Large intestine (tissue), 12 donors: Measurements from ENCODE around the gene DRICH1. TPM values are rescaled to one million over a fixed set of nuclear protein-coding genes. Genes with fewer than 3 reads are reported as not detected.
A peak's percentile ranks its signal among the peaks of the same experiment; 100 is the strongest.
"Not testable (repeated sequence)": the region's sequence is repeated elsewhere in the genome, so short reads cannot be mapped to it uniquely, and the experiment has no call there.

Experiments used
- DNase-seq, 2 donors: peaks; one replicate each; pipeline versions ENCODE4 v3.0.0 to v3.0.0-alpha.2; 2013
- H3K27ac ChIP-seq: one replicate; pipeline ENCODE4 v1.5.1; 2013; ENCODE audit warnings: low read length
- H3K27me3 ChIP-seq: 2 replicates; pipeline ENCODE4 v1.6.1; 2013; ENCODE audit warnings: low read length; ENCODE audit not compliant: control insufficient read depth, insufficient read depth
- H3K36me3 ChIP-seq: 2 replicates; pipeline ENCODE4 v1.6.1; 2013; ENCODE audit warnings: low read length; ENCODE audit not compliant: control insufficient read depth, insufficient read depth
- H3K4me1 ChIP-seq: one replicate; pipeline ENCODE4 v1.6.1; 2013; ENCODE audit warnings: low read length; ENCODE audit not compliant: control insufficient read depth, insufficient read depth
- H3K4me3 ChIP-seq: one replicate; pipeline ENCODE4 v1.5.1; 2013; ENCODE audit warnings: low read length
- H3K9me3 ChIP-seq: one replicate; pipeline ENCODE4 v1.6.1; 2013; ENCODE audit warnings: mild to moderate bottlenecking, low read depth, low read length, moderate library complexity; ENCODE audit not compliant: control insufficient read depth
- WGBS: methylation state at CpG from one replicate; pipeline ENCODE4 v1.1.5; 2013; ENCODE audit warnings: low lambda C conversion rate; ENCODE audit not compliant: insufficient coverage; 5-methylcytosine and 5-hydroxymethylcytosine counted together
- long read RNA-seq, 11 donors: transcript quantifications; one replicate each; lab custom pipeline, GENCODE V29; 2026
- polyA plus RNA-seq: library from polyadenylated mRNA; unstranded; fragments of 120-200 nt; gene quantifications from one replicate; pipeline ENCODE4 v1.2.1, GENCODE V29; 2013

DRICH1 gene
- polyA plus RNA-seq: 1.3 TPM
- long read RNA-seq, donor 1: 0 reads
- long read RNA-seq, donor 2: 0 reads
- long read RNA-seq, donor 3: 0 reads
- long read RNA-seq, donor 4: 0 reads
- long read RNA-seq, donor 5: 0 reads
- long read RNA-seq, donor 6: 0 reads
- long read RNA-seq, donor 7: 0 reads
- long read RNA-seq, donor 8: 0 reads
- long read RNA-seq, donor 9: 0 reads
- long read RNA-seq, donor 10: 0 reads
- long read RNA-seq, donor 11: 0 reads

DNA sequence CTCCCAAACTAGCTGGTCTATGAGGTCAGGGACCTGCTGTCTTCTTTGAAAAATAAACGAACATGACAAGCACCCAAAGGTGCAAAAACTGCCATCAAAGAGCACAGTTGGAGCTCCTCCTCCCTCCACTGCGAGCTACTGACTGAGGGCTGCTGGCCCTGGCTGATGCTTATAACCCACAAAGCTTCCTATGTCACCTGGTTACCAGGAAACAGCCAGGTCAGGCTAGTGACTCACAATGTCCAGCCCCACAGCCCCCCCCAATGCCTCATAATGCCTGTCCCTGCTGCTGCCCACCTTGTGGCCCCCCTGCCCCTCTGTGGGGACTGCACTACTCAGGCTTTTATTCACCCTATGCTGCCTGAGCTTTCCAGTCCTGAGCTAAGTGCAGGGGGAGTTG lies at the start of gene DRICH1:
Gene DRICH1 (minus strand): TSS at position 144 of the 400 bp plus-strand sequence. CDS start 298 bp downstream, outside the sequence.
- H3K4me1 ChIP-seq: peaks cover 8% of the 10 kb centered on the region
- no peak within 1 kb of the TSS for H3K4me3 ChIP-seq
- H3K27ac ChIP-seq: no peak within 1 kb of the TSS
- H3K36me3 ChIP-seq: no peaks in the 10 kb centered on the region
- no peaks in the 10 kb centered on the region for H3K27me3 ChIP-seq
- no CpG with 5 or more reads among the region's 2 CpGs for WGBS
- no peaks in the 10 kb centered on the region for H3K9me3 ChIP-seq
- DNase-seq: no peak

DNA sequence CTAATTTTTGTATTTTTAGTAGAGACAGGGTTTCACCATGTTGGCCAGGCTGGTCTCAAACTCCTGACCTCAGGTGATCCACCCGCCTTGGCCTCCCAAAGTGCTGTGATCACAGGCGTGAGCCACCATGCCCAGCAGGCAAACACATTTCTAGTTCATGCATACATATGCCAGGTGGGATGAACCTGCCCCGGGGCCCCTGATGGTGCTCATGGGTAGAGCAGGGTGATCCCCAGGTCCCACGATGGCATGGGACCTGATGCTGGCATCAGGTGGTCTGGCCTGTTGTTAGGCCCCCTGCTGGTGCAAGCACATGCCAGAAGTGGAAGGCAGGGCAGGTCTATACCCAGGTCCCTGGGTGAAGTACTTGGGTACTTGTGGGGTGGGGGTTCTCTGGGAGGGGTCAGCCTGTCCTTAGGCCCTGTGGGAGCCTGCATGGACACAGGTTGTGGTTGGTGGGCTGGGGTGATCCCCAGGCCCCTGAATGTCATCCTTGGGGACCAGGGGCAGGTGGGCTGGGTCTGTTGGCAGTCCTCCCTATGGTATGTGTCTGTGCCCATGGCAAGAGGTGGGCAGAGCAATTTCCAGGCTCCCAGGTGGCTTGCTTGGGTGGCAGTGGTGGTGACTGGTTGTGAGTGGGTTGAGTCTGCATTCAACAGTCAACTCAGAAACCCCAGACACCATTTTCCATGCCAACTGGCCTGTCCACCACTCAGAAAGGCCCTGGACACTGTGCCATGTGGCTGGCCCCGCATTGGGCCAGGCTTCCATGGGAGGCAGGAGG lies 49.1 kb upstream of the DRICH1 start:
- WGBS: no CpG with 5 or more reads among the region's 5 CpGs
- Histone ChIP-seq H3K4me3 (no peak overlapping the region), H3K9me3 (no peaks in the 10 kb centered on the region), H3K27ac (no peak overlapping the region), H3K36me3 (peaks cover 28% of the 10 kb centered on the region), H3K4me1 (peaks cover 7% of the 10 kb centered on the region), H3K27me3 (no peaks in the 10 kb centered on the region)
- no peak for DNase-seq

GRCh38 chr22:23678133-23678532 lies 46.0 kb upstream of the DRICH1 start:
- Histone ChIP-seq H3K4me3 (no peak overlapping the region), H3K4me1 (peaks cover 18% of the 10 kb centered on the region), H3K36me3 (peaks cover 20% of the 10 kb centered on the region), H3K9me3 (no peaks in the 10 kb centered on the region), H3K27me3 (no peaks in the 10 kb centered on the region), H3K27ac (no peak overlapping the region)
- no CpG with 5 or more reads among the region's 6 CpGs for WGBS
- no peak for DNase-seq

GRCh38 chr22:23677701-23677995 lies 45.5 kb upstream of the DRICH1 start:
- Histone ChIP-seq H3K36me3 (peaks cover 15% of the 10 kb centered on the region), H3K27me3 (no peaks in the 10 kb centered on the region), H3K4me1 (peaks cover 18% of the 10 kb centered on the region), H3K27ac (no peak overlapping the region), H3K9me3 (no peaks in the 10 kb centered on the region), H3K4me3 (no peak overlapping the region)
- DNase-seq: no peak
- no CpG with 5 or more reads among the region's 6 CpGs for WGBS

DNA sequence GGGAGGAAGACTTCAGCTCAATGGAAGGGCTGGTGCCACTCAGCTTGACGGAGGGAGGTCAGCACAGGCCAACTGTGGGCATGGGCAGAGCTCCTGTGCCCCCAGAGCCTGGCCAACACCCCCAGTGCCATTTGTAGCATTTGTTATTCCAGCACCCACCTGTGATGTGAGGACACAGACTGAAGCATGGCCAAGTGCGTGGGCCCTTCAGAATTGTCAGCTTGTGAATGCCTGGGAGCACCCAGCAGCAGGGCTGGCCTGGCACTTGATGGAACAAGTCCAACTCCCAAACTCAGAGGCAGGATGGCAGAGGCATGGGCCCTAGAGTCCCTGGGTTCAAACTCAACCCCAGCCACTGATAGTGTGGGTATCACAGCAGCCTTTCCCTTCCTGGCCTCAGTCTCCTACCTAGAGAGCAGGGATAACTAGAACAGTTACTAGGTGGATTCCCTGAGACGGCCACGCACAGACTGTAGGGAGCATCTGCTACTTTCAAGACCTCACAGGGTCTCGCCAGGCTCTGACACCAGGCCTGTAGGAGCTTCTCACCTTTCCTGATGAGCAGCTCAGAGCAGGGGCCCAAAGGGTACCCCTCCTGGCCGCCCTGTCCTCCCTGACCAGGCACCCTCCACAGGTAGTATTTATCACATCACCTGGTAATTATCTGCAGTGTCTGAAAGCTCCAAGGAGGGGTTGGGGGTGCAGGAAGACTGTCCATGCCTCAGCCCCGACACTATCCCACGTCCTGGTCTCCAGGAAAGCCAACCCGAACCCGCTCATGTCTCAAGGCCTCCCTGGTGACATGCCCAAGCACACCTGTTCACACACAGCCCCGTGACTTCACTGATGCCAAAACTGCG lies 45.0 kb upstream of the DRICH1 start:
- H3K27ac ChIP-seq, H3K4me3 ChIP-seq, H3K27me3 ChIP-seq, DNase-seq, H3K9me3 ChIP-seq: not testable (repeated sequence)
- Histone ChIP-seq H3K4me1 (peaks cover 18% of the 10 kb centered on the region), H3K36me3 (peaks cover 14% of the 10 kb centered on the region)
- no CpG with 5 or more reads among the region's 12 CpGs for WGBS

DNA sequence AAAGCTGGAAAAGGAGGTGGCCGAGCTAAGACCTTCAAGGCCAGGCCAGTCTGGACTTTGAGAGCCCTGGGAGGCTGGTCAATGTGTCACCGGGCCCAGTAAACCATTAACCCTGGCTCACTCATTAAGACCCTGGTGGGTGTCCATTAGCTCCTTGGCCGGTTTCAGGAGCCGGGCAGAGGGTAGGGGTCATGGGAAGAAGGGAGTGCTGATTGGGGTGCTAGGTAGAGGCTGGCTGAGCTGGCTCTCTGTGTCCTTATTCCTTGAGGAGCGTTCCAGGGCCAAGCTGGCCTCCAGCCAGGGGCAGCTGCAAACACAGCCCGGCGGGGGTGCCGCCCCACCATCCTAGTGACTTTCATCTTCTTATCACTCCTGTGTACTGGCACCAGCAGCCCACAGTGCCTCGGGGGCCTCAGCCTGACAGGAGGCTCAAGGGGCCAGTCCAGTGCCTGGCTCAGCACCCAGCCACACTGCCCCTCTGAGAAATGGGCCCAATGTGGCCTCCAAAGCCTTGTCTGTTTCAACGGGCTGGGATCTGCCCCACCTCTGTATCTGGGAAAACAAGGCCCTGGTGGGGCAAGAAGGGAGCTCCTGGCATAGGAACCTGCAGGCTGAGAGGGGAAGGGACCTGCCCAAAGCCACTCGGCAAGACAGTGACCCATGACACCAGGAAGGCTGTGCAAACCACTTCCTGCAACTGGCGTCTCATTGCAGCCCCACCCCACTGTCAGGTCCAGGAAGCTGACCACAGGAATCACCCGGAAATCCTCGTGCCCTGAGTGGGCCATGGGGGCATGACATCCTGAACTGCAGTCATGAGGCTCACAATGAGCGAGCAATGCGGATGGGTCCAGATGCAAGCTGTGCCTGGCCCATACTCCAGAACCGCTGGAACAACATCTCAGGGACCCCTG lies 43.6 kb upstream of the DRICH1 start:
- Histone ChIP-seq H3K4me3 (no peak overlapping the region), H3K4me1 (peaks cover 18% of the 10 kb centered on the region), H3K36me3 (peaks cover 9% of the 10 kb centered on the region), H3K27me3 (no peaks in the 10 kb centered on the region), H3K27ac (peak overlapping the region; percentile 75), H3K9me3 (no peaks in the 10 kb centered on the region)
- DNase-seq: peak; percentile 66 to 76
- no CpG with 5 or more reads among the region's 17 CpGs for WGBS

DNA sequence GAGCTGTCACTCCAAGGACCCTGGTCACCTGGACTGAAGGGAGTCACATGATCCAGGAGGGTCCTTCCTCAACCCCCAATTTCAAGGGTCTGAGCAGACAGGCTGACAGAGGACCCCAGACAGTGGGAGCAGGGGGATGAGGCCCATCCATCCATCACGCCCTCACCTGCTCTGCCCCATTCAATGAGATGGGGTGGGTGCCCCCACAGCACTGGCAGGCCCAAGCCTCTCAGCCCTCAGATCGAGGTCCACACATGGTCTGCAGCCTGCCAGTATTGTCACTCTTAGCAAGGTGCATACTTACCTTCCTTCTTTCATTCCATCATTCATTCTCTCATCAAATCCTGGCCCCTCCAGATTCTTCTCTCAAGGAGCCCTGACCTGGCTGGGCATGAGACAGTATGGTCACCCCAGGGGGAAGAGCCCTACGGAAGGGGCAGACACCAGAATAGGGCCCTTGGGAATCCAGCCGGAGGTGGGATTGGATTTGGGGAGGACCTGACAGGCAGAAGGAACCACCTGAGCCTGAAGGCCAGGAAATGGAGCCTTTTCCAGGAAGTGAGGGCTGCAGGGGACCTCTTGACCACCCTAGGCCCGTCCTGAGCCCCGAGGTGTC lies 42.9 kb upstream of the DRICH1 start:
- WGBS: no CpG with 5 or more reads among the region's 6 CpGs
- not testable (repeated sequence) for H3K36me3 ChIP-seq, H3K27me3 ChIP-seq, H3K9me3 ChIP-seq, DNase-seq, H3K4me3 ChIP-seq
- peak overlapping the region; percentile 75 for H3K27ac ChIP-seq
- peaks cover 18% of the 10 kb centered on the region for H3K4me1 ChIP-seq

GRCh38 chr22:23673826-23674690 lies 41.9 kb upstream of the DRICH1 start:
- Histone ChIP-seq H3K4me3 (no peak overlapping the region), H3K4me1 (peaks cover 18% of the 10 kb centered on the region), H3K27ac (no peak overlapping the region), H3K9me3 (no peaks in the 10 kb centered on the region), H3K27me3 (no peaks in the 10 kb centered on the region), H3K36me3 (peaks cover 6% of the 10 kb centered on the region)
- no CpG with 5 or more reads among the region's 26 CpGs for WGBS
- no peak for DNase-seq

DNA sequence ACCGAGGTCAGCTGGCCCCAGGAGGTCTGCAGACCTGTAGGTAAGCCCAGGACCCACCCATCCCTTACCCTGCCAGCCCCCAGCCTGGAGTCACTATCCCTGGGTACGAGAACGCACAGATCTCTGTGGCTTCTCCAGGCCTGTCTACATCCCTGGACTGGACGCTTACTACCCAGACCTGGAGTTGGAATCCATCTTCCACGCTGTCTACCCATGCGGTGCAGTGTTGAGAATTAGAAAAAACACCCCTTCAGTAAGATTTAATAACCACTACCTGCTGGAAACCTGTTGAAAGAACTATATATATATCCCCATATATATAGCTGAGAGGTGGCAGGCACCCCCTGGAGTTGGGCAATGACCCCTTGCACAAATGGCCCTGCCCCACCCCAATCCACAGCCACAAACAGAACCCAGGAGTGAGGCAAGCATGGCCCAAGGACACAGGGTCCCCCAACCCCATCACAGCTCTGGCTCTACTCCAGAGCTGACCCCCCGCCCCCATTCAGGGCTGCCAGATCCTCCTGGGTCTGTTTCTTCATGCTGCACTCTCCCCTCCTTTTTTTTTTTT lies 41.0 kb upstream of the DRICH1 start:
- no peak for DNase-seq
- H3K36me3 ChIP-seq: peaks cover 6% of the 10 kb centered on the region
- peaks cover 18% of the 10 kb centered on the region for H3K4me1 ChIP-seq
- no CpG with 5 or more reads among the region's 7 CpGs for WGBS
- no peaks in the 10 kb centered on the region for H3K9me3 ChIP-seq
- H3K27me3 ChIP-seq: no peaks in the 10 kb centered on the region
- no peak overlapping the region for H3K4me3 ChIP-seq
- no peak overlapping the region for H3K27ac ChIP-seq
